ENCODE results near the gene VWA5B2.
"Not testable (repeated sequence)": the region's sequence is repeated elsewhere in the genome, so short reads cannot be mapped to it uniquely, and the experiment has no call there.

- TF ChIP-seq CTCF, POLR2A (IDR thresholded peaks at IDR 0.05): not testable (repeated sequence)
Measured at GRCh38 chr3:184267249-184267648, 37.9 kb downstream of the VWA5B2 start.

Measured in lower leg skin (tissue), 3 donors.